HT1080 (cell line): ENCODE results near the gene MYO6. TPM values are rescaled to one million over a fixed set of nuclear protein-coding genes. Genes with fewer than 3 reads are reported as not detected.

Experiments
- DNase-seq: peaks from one replicate; pipeline ENCODE4 v3.0.0-alpha.2; 2015; ENCODE audit warnings: low read depth
- small RNA-seq: library from RNA; depleted of rRNA; stranded (forward); fragments of <200 nt; gene quantifications from one replicate; pipeline ENCODE3, GENCODE V24; 2014
- total RNA-seq: library from RNA; depleted of rRNA; stranded (reverse); fragments of >200 nt; shearing (Covaris generic); gene quantifications from 2 replicates; pipeline ENCODE4 v1.2.3, GENCODE V29; 2014; rRNA removed

The MYO6 gene
- total RNA-seq, 1 experiment from 2014 or later, result 6.4 TPM

DNA sequence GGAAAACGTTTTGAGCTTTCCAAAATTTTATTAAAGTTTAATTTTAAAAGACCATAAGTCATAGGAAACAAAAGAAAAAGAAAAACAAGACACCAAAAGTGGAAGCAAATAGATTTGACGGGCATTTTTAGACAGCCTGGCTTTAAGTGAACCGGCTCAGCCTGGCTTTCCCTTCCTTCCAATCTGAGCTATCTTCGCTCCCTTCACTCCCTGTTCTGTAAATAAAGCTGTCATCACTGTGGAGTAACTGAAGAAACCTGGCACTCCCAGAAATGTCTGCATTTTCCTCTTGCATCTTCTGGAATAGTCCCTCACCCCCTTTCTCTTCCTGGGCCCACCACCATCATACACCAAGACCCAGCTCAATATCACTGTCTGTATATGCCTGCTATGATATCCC, 191.5 kb downstream of the MYO6 start:
- DNase-seq, result no peak

DNA sequence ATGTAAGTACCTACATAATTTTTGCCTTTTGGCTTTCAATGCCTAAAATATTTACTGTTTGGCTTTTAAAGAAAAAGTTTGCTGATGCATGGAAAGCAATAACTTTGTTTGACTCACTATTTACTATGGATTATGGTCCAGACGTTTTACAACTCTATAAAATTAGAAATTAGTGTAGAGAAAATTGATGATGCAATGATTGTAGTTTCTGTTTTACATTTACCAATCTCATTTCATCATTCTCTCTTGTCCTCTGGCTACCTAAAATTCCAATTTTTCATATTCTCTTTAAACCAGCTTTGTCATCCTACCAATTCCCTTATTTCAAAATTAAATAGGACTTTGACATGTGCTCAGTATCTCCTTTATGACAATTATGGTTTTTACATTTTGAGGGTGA, 192.5 kb downstream of the MYO6 start:
- DNase-seq, result no peak

DNA sequence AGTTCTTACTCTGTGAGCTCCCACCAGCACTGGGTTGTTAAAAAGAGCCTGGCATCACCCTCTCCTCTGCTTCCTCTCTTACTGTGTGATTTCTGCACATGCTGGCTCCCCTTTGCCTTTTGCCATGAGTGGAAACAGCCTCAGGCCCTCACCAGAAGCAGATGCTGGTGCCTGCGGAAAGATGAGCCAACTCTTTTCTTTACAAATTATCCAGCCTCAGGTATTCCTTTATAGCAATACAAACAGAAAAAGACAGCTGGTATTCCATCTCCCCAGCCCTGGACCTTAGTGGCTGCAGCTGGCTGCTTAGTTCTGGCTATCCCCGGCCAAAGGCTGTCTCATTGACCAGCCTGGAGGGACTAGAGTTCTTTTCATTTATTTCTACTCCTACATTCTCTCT, 194.3 kb downstream of the MYO6 start:
- no peak for DNase-seq

DNA sequence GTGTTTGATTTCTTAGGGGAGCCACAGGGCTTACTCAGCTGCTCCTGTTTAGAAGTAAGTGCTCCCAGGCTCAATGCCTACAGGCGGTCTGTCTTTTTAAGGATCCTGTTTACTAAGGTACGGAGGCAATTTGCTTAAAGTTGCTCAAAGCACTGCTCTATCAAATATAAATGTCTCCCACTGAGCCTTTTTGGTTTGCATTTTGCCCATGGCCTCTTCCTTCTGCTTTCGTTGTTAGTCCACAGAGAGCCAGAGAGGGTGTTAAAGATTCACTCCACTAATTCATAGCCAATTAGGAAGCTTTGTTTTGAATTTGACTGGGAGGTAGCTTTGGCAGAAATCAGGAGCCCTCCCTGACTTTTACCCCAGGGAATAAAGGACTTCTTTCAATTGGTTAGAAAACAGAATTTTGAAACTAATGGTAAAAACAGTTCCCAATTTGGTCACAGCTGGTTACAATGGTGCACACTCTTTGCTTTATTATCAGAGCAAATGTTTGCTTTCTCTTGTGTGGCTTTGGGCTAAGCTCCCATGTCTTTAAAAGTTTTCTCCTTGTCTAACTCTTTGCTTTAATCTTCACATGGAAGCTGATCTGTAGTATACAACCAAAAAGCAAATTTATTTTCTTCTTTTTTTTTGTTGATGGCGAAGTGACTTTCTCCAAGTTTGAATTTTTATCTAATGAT, 197.2 kb downstream of the MYO6 start:
- no peak for DNase-seq

DNA sequence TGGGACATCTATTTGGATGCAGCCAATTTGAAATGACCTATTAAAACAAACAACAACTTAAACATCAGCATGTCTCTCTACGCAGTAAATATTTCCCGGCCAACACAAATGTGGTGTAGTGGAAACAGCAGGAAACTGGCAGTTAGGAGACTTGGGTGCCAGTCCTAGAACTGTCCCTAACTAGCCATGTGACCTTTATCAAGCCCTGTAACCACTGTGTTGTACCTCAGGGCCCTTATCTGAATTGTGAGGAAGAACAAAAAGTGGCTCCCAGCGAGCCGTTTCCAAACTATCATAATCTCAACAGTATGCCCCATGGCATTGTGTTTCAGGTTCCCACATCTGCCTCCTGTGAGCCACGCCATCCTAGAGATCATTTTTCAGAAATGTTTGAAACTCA, 198.9 kb downstream of the MYO6 start:
- no peak for DNase-seq

DNA sequence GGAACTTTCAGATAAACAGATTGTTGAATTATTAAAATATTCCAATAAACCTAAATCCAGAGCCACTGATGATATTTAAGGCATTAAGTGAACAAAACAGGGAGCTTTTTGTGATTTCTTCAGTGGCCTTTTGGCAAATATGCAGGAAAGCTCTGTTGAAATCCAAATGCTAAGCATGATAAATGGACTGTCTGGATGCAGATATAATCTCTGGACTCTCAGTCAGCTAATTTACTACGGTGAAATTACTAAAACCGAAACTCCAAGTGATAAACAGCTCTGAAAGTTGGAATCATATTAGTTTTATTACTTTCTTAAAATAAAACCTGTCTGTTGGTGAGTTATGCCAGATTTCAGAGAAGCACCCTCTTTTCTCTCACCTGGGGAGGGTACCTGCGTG, 203.1 kb downstream of the MYO6 start:
- no peak for DNase-seq

DNA sequence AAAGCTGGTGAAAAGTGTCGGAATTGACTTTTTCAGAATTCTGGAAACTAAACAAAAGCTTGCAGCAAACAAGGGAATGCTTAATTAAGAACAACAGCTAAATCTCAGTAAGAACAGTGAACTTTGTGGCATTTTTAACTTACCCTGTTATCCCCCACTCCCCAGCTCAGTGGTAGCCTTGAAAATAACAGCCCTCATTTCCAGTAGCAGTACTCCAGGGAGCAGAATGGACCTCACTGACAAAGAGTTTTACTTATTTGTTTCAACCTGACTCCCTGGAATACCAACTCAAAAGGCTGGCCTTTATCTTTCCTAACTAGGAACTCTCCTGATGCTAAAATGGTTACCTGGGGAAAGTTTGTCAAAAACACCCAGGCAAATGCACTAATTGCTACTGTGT, 214.5 kb downstream of the MYO6 start:
- DNase-seq, result no peak

DNA sequence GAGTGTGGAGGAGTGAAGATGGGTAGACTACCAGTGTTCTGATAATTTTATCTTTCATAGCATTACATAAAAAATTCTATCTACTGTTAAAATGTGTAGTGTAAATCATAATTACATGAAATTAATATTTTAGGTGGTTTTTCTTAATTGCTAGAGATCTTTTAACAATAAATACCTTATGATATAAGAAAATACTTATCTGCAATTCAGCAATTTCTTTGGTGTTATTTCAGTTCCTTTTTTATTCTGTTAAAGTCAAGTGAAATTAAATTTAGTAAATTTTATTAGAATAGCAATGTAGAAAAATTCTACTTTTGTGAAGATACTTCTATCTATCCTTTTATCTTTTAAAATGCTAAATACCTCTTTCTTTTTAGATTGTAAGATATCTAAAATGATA, 219.1 kb downstream of the MYO6 start:
- no peak for DNase-seq

Small RNA genes lying within 50 kb of the gene (small RNA-seq; reads per million reads assigned to genes)
- not detected for gene RF00019
- not detected for gene RNA5SP209
- not detected for gene RNU6-155P

Other genes starting within 250 kb of the MYO6 start
- 37.3 and 41.8 TPM in 2 replicates for gene SENP6, start 147.4 kb upstream of the MYO6 start, total RNA-seq